Activated naive CD8-positive, alpha-beta T cell treated with anti-CD3 and anti-CD28 coated beads, Interleukin-2, amount 50 U/mL, for 16 hours (primary cell): ENCODE data around the gene HKDC1.

Experiments used
- DNase-seq: peaks from one replicate; pipeline ENCODE4 v3.0.0-alpha.2; 2020; ENCODE audit warnings: low read depth, low spot score

HKDC1 gene

DNA sequence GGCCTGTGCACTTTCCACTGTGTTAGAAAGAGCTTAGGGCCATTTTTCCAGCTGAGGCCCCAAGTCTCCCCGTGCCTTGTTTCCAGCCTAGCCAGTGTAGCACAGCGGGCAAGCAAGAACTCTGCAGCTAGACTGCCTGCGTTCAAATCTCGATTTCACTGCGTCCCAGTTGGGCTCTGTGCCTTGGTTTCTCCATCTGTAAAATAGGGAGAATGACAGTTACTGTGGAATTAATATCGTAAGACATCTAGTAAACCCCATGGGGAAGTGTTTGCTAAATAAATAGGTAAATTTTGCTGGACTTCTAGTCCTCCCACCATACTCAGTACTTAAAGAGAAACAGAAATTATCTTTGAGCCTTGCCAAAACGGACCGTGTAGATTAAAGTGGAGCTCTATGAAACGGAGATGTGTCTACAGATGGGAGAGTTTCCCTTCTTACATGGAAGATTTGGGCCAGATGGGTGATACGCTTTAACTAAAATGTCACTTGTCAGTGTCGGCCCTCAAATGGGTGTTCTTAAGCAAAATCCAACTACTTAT lies 3.5 kb upstream of the HKDC1 start:
- no peak for DNase-seq

DNA sequence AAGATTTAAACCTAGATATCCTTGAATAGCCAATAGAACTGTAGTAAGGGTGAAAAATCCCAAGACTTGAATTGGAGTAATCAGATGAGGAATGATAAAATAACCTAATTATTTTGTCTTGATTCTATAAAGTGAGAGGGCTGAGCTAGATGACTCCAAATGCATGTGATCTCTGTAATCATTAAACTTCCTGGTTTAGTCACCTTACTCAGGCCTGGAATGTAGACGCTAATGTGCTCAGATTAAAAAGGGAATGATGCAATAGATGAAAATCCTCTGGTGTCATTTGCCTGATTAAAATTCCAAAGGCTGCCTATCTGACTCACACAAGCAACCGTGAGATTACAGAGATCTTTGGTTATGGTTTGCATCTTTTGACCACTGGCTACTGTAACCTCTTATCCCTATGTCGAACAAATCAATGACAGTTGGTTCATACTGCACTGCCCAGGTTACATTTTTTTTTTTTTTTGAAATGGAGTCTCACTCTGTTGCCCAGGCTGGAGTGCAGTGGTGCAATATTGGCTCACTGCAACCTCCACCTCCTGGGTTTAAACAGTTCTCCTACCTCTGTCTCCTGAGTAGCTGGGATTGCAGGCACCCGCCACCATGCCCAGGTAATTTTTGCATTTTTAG lies 2.9 kb upstream of the HKDC1 start:
- no peak for DNase-seq

DNA sequence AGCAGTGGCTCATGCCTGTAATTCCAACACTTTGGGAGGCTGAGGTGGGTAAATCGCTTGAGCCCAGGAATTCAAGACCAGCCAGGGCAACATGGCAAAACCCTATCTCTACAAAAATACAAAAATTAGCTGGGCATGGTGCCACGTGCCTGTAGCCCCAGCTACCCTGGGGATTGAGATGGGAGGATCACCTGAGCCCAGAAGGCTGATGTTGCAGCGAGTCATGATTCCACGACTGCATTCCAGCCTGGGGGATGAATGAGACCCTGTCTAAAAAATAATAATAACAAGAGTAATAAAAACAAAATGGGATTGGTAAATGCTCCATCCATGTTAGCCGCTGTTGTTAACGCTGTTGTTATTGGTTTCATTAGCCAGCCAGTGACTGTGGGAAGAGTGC lies 1.3 kb upstream of the HKDC1 start:
- no peak for DNase-seq

DNA sequence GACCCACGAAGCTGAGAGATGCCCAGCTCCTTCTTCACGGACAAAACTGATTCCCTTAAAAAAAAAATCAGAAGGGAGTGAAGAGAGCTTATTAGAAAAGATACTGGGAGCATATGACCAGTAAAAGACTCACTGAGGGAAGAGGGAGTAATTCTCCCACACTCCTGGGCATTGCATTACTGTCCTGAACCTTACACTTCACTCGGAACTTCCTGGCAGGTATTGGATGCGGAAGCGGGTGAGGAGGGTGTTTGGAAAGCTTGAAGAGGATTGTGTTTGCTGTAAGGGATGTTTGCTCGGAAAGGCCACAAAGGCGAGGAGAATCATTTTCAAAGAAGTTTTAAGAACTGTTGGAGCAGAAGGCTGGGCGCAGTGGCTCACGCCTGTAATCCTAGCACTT lies 375 bp downstream of the HKDC1 start:
- no peak for DNase-seq

DNA sequence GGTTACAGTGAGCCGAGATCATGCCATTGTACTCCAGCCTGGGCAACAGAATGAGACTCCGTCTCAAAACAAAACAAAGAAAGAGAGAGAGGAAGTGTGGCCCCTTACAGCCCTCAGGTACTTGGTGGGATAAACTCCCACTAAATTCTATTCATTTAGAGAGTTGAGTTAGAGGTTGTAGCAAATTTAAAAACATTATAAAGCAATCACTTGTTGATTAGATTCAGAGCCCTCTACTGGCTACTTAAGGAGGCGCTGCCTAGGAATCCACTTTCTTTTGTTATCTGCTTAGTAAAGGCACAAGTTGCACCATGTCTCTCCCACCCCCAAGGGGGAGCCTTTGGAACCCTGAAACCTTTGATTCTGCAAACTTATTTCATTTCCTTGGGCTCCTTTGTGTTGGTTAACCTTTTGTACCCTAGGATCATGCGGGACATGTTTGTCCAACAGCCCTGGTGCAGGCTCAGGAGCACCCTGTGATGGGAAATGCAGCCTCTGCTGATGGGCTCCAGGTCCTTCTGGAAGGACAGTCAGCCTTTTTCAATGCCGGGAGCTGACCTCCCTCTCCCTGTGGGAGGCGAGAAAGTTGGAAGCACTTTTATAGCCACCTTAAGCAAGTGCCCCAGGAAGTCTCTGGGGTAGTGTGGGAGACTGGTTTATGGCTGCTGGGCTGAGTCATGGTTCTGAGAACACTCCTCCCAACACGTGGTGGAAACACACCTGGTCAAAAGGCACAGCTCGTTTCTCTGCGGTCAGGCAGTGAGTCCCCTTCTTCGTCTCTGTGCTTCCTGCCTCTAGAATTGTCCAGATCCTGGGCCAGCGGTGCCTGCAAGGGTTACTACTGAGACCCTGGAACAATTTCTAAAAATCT lies 2.3 kb downstream of the HKDC1 start:
- peak; percentile 43 for DNase-seq

DNA sequence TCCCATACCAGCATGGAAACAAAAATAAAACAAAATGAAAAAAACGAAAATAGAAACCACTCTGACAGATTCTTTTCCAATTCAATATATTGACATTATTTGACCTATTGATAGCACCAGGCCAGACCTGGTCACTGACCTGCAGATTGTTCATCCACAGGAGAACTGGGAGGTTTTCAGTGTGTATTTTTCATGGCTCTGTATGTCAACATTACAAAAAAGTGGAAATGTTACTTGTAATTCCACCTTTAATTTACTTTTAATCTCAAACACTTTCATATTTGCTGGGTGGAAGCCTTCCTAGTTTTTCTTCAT lies 2.9 kb downstream of the HKDC1 start:
- DNase-seq: no peak

DNA sequence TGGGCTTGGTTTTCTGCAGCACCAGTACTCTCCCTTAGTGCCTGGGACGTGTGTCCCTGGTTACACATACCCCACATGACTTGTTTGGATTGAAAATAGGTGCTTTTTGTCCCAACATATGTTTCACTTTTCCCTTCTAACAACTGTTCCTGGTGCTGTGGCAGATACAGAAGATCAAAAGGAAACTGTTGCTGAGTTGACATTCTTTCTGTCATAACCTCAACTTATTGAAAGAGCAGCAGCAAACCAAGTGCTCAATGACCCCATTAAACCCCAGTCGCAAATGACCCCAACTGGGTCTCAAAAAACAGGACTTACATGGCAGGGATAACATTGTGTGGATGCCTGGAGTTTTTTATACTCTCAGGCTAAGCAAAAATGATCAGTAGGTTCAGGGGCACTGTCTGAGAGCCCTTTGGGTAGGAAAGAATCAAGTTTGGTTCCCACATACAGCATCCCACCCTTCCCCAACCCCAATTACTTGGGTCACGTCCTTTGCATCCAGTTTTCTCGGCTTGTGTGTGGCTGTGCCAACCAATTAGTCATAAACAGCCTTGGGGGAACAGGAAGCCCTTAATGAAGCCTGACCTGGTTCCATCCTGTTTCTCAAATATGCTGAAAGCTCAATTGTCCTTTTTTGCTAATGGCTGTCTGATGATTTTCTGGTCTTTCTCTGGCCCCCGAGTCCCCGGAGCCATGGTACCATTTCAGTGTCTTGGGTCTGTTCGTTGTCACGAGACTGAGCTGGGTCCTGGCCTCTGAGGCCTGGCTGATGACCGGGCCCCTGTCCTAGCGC lies 4.9 kb downstream of the HKDC1 start:
- DNase-seq: no peak

DNA sequence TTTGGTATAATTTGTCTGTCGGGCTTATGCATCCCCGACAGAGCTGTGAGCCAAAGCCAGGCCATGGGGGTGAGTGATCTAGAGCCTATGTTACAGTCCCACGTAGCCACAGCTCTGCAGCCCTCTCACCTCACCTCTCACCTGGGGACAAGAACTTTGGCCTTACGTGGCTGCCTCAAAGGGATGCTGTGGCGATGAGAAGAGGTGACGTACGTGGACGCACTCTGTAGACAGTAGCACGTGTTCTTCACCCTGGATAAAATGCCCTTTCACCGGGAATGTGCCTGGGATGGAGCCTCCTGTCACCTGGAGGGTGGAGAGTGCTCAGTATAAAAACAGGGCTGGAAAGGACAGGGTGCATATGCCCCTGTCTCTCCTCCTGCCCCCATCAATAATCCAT lies 5.5 kb downstream of the HKDC1 start:
- DNase-seq: no peak

DNA sequence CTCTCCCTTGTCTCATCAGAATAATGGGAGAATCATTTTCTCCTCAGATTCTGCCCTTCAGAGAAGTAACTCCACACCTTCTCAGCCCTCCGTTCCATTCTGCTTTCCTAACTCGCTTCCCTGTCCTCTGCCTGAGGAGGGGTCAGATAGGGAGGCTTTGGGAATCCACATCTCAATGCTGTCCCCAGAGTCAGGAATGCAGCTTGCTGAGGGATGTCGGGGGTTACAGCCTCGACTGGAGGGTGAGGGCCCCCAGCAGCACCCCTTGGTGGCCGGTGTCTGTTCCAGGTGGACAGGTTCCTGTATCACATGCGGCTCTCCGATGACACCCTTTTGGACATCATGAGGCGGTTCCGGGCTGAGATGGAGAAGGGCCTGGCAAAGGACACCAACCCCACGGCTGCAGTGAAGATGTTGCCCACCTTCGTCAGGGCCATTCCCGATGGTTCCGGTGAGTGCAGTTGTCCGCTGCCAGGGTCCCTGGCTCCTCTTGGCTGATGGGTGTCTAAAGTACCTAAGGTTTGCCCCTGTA lies 6.9 kb downstream of the HKDC1 start:
- no peak for DNase-seq

DNA sequence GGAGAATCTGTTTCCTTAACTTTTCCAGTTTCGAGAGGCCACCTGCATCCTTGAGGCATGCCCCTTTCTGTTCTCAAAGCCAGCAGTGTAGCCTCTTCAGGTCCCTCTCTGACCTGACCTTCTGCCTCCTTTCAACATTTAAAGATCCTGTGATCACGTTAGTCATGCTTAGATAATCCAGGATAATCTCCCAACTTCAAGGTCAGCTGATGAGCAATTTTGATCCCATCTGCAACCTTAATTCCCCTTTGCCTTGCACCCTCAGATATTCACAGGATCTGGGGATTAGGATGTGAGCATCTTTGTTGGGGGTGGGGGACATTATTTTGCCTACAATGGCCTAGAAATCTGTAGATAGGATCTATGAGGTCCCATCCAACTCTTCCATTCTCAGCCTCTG lies 8.0 kb downstream of the HKDC1 start:
- no peak for DNase-seq

DNA sequence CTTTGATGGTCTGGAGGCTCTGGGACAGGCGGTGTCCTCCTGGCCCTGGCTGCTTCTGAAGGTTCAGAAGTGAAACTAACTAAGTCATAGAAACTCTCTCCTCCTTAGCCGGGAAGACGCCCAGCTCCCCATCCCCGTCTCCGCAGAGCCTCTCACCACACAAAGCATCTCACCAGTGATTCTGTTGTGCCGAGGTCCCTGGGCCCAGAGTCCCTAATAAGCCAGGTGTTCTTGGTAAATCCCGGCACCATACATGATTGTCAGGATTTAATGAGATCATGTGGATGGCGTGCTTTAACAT lies 9.4 kb downstream of the HKDC1 start:
- no peak for DNase-seq

DNA sequence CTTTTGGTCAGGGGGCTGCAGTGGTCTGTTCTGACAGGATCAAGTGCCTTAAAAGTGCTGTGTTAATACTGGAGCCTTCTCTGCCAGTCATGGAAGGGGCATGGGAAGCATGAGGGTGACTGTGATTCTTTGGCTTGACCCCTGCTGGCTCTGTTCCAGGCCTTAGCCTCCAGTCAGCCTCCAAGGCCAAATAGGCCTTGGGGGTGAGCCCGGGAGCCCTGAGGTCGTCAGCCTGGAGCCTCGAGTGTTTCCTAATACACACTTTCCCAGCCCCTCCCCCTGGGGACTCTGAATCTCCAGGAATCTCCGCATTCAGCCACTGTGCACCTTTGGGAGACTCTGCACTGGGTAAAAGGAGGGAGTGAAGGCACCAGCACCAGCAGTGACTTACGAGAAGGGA lies 10.0 kb downstream of the HKDC1 start:
- DNase-seq: no peak

DNA sequence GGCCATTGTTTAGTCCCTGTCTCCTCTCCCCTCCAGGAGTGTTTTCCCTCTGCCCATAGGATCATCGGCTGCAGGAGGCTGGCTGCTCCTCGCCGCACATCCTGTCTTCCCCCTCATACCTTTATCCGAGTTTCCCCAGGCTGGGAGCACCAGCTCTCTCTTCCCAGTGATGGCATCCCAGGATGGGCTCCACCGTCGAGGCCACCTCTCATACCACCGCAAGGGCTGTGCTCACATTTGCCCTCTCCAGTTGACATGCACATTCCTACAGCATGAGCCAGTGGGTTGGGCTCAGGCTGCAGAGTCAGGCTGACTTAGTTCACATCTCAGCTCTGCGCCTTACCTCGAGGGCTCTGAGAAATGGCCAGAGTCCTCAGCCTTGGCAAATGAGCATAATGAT lies 12.1 kb downstream of the HKDC1 start:
- no peak for DNase-seq

DNA sequence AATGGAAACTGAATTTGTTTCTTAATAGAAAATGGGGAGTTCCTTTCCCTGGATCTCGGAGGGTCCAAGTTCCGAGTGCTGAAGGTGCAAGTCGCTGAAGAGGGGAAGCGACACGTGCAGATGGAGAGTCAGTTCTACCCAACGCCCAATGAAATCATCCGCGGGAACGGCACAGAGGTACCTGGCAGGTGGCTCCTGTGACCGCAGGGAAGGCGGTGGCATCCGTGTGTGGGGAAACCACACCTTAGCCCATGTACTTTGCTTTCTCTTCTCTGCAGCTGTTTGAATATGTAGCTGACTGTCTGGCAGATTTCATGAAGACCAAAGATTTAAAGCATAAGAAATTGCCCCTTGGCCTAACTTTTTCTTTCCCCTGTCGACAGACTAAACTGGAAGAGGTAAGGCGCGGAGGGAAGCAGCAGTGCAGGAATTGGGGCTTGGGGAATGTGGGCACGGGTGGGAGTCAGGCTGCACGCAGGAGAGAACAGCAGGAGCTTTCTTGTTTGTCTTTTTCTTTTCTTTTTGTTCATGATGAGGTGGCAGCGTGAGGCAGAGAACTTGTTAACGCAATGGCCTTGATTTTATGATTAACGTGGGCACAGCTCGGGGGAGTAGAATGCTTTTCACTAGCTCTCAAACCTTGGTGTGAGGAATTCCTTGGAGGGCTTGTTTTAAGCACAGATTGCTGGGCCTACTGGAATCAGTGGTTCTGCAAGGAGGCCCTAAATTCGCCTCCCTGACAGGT lies 12.8 kb downstream of the HKDC1 start:
- no peak for DNase-seq

DNA sequence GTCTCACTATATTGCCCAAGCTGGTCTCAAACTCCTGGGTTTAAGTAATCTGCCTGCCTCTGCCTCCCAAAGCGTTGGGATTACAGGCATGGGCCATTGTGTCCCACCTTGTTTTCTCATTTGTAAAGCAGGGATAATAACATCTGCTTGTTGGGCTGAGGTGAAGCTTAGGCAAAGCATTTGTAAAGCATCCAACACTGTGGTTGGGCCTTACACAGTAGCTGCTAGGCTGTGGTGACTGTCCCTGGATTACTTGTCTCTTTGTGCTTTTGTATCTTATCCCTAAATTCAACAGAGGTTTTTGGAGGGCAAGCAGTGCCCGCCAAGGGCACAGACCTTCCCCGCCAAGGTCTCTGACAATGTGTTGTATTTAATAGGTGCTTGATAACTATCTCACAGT lies 14.3 kb downstream of the HKDC1 start:
- no peak for DNase-seq

DNA sequence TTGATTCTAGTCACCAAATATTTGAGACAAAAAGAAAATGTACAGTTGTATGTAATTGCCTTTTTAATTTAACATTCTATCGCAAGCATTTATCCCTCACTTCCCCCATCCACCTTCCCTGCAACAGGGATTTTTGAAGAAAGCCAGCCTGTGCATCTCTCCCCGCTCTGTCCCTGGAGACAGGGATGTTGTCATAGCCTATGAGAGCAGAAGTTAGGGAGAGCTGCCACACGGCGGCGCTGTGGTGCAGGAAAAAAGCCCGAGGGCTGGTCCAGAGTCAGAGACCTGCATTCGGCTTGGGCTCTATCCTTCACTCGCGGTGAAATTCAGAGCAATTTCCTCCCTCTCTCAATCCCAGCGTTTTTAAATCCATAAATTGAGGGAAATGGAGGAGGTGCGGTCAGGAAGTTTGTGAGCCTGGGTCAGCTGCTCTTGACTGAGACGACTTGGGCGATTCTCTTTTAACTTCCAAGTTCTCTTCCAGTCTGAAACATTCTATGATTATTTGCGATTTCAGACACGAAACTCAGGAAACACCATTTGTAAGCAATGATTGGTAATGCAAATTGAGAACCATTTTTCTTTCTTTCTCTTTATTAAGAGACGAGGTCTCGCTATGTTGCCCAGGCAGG lies 17.5 kb downstream of the HKDC1 start:
- peak; percentile 73 for DNase-seq

DNA sequence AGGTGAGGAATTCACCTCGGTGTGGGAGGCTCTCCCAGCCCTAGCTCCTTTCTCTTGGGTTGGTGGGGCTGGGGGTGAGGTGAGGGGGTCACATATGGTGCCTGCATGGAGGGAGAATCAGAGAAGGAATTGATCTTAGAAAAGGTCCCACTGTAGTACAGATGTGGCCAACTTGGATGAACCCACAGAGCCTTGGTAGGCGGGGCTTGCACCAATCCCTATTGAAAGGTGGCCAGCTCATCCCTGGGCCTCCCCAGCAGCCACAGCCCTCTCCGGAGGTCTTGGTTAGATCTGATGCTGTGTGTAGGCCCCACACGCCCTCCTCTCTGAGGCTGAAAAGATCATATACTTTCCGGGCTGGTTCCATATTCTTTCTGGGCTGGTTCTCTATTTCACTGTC lies 19.0 kb downstream of the HKDC1 start:
- no peak for DNase-seq

DNA sequence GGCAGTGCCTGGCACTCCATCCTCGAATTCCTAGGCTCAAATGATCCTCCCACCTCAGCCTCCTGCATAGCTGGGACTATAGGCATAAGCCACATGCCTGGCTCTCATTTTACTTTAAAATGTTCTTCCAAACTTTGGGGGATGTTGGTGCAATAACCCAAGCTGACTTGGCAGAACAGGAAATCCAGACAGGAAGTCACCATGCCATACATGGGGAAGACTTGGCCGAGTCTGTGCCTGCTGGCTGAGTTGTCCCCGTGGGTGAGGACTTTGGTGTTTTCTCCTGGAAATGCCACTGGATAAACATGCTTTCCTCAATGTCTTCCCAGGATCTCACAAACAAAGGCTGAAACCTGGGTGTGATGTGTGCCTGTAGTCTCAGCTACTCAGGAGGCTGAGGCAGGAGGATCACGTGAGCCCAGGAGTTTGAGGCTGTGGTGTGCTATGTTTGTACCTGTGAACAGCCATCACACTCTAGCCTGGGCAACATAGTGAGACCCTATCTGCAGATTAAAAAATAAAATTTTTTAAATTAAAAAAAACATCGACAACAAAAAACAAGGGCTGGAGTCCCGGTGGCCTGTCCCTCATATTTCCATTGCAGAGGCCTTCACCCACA lies 19.8 kb downstream of the HKDC1 start:
- no peak for DNase-seq

DNA sequence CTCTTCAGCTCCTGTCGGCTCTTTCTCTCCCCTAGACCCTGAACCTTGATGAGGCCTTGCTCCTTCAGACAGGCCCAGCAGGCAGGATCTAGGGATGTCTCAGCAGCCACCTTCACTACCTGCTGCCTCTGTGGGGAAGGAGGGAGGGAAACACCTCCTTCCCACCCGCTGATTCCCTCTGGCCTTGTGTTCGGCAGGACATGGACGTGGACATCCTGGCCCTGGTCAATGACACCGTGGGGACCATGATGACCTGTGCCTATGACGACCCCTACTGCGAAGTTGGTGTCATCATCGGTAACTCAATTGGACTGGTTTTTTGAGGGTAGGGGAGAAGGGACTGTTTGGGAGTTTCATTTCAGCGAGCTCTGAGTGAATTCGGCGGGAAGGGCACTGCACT lies 20.3 kb downstream of the HKDC1 start:
- no peak for DNase-seq

DNA sequence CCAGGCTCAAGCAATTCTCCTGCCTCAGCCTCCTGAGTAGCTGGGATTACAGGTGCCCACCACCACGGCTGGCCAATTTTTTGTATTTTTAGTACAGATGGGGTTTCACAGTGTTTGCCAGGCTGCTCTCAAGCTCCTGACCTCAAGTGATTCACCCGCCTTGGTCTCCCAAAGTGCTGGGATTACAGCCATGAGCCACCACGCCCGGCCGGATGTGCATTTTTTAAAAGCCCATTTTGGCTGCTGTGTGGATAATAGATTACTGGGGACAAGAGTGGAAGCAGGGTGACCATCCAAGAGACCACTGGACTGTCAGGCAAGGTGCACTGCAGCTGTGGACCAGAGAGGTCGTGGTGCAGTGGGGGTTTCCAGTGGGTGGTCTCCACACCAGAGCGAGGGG lies 21.4 kb downstream of the HKDC1 start:
- no peak for DNase-seq
